ENCODE measurements around the gene KIF4A. TPM values are rescaled to one million over a fixed set of nuclear protein-coding genes. Genes with fewer than 3 reads are reported as not detected.
"Not testable (repeated sequence)": the region's sequence is repeated elsewhere in the genome, so short reads cannot be mapped to it uniquely, and the experiment has no call there.

Gene KIF4A
- total RNA-seq, 1 experiment from 2014 or later, result 52.9 TPM

- BruUV-seq (replicated peaks), result no TSS peak
- no peaks in the 10 kb centered on the region for H4K20me1 ChIP-seq (ENCODE audit: insufficient read depth)
- DNase-seq, result no peak
- H3K9me2 ChIP-seq (ENCODE audit: insufficient read depth), result no peaks in the 10 kb centered on the region
- no peaks in the 10 kb centered on the region for H3K9me3 ChIP-seq (ENCODE audit: insufficient read depth, low read depth)
- no peaks in the 10 kb centered on the region for H3K4me1 ChIP-seq (replicated peaks; ENCODE audit: insufficient read depth)
- ChIA-PET CTCF (no interaction called here), POLR2A (ENCODE audit: unreplicated experiment) (no interaction called here)
- H3K27ac ChIP-seq, result no peak within 1 kb of the TSS
- intact Hi-C loops (cut with micrococcal nuclease; ENCODE audit: unreplicated experiment), result no loop called here
- no peak within 1 kb of the TSS for H2AFZ ChIP-seq
- H3K36me3 ChIP-seq (ENCODE audit: low read depth), result no peaks in the 10 kb centered on the region
- no peaks in the 10 kb centered on the region for H3F3A ChIP-seq (ENCODE audit: insufficient read depth, low read depth)
- H3K79me2 ChIP-seq (ENCODE audit: low read depth), result no peaks in the 10 kb centered on the region
- H3K4me2 ChIP-seq, result no peak within 1 kb of the TSS
- H3K27me3 ChIP-seq (ENCODE audit: insufficient read depth, low read depth), result no peaks in the 10 kb centered on the region
- no peak within 1 kb of the TSS for H3K4me3 ChIP-seq
- TF ChIP-seq EZH2 (IDR thresholded peaks at IDR 0.05; ENCODE audit: low read depth), result no peak
These were observed 21.9 kb upstream of the KIF4A start, which contains the start of gene ARR3 for GRCh38 chrX:70268034-70268433. Gene ARR3 (plus strand): TSS chrX:70268334. CDS start chrX:70269386, 1,052 bp downstream.

GRCh38 chrX:70274029-70274428 is 15.9 kb upstream of the KIF4A start:
- POLR2A ChIA-PET (ENCODE audit: unreplicated experiment), result not testable (repeated sequence)

DNA sequence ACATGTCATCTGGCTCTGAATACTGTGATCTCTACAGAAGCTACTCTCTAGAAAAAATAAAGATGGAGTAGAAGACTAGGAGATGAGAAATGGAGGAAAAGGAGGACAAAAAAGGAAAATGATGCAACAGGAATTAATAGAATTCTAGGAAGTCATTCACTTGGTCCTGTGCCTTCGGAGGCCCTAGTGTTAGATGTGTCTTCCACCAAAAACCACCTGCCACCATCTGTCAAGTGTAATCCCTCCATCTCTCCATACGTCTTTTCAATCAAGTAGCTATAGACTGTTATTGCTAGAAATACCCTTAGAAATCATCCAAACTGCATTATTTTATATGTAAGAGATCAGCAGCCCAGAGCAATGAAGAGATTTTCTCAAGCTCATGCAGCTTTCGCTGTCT is 10.8 kb upstream of the KIF4A start:
- no peak for DNase-seq
- no peaks in the 10 kb centered on the region for H3K79me2 ChIP-seq (ENCODE audit: low read depth)
- H3K27ac ChIP-seq, result no peak overlapping the region
- H2AFZ ChIP-seq, result no peak overlapping the region
- H3K4me2 ChIP-seq, result no peak overlapping the region
- H3K36me3 ChIP-seq (ENCODE audit: low read depth), result no peaks in the 10 kb centered on the region
- POLR2A ChIA-PET (ENCODE audit: unreplicated experiment), result no interaction called here
- BruUV-seq (replicated peaks), result no TSS peak
- no peaks in the 10 kb centered on the region for H3F3A ChIP-seq (ENCODE audit: insufficient read depth, low read depth)
- TF ChIP-seq CTCF (conservative IDR thresholded peaks at IDR 0.05) (no peak), EZH2 (IDR thresholded peaks at IDR 0.05; ENCODE audit: low read depth) (no peak)
- H3K4me3 ChIP-seq, result no peak overlapping the region
- no peaks in the 10 kb centered on the region for H3K9me2 ChIP-seq (ENCODE audit: insufficient read depth)
- H3K9me3 ChIP-seq (ENCODE audit: insufficient read depth, low read depth), result no peaks in the 10 kb centered on the region
- no peaks in the 10 kb centered on the region for H4K20me1 ChIP-seq (ENCODE audit: insufficient read depth)
- H3K4me1 ChIP-seq (replicated peaks; ENCODE audit: insufficient read depth), result no peaks in the 10 kb centered on the region
- intact Hi-C loops (cut with micrococcal nuclease; ENCODE audit: unreplicated experiment), result no loop called here
- CTCF ChIA-PET, result no interaction called here
- H3K27me3 ChIP-seq (ENCODE audit: insufficient read depth, low read depth), result no peaks in the 10 kb centered on the region

More at GRCh38 chrX:70274029-70274428, 15.9 kb upstream of the KIF4A start:
- H4K20me1 ChIP-seq (ENCODE audit: insufficient read depth); H3F3A ChIP-seq (ENCODE audit: insufficient read depth, low read depth); H3K4me3 ChIP-seq; H3K9me3 ChIP-seq (ENCODE audit: insufficient read depth, low read depth); H3K27ac ChIP-seq; H3K9me2 ChIP-seq (ENCODE audit: insufficient read depth); BruUV-seq (replicated peaks); H2AFZ ChIP-seq; H3K27me3 ChIP-seq (ENCODE audit: insufficient read depth, low read depth); H3K4me2 ChIP-seq; intact Hi-C loops (cut with micrococcal nuclease; ENCODE audit: unreplicated experiment); H3K79me2 ChIP-seq (ENCODE audit: low read depth); DNase-seq; H3K4me1 ChIP-seq (replicated peaks; ENCODE audit: insufficient read depth); H3K36me3 ChIP-seq (ENCODE audit: low read depth): not testable (repeated sequence)
- CTCF ChIA-PET, result interaction anchor here (0.7 kb wide), 1 partner anchor 206 kb away, joined by 5 read pairs; no protein-coding TSS in a partner anchor

- Histone ChIP-seq H4K20me1 (ENCODE audit: insufficient read depth) (no peaks in the 10 kb centered on the region), H3K9me3 (ENCODE audit: insufficient read depth, low read depth) (no peaks in the 10 kb centered on the region), H3K79me2 (ENCODE audit: low read depth) (no peaks in the 10 kb centered on the region), H3K36me3 (ENCODE audit: low read depth) (no peaks in the 10 kb centered on the region), H3K4me3 (no peak overlapping the region), H3K4me2 (no peak overlapping the region), H3F3A (ENCODE audit: insufficient read depth, low read depth) (no peaks in the 10 kb centered on the region), H3K9me2 (ENCODE audit: insufficient read depth) (no peaks in the 10 kb centered on the region), H2AFZ (no peak overlapping the region), H3K4me1 (replicated peaks; ENCODE audit: insufficient read depth) (no peaks in the 10 kb centered on the region), H3K27me3 (ENCODE audit: insufficient read depth, low read depth) (no peaks in the 10 kb centered on the region), H3K27ac (no peak overlapping the region)
- DNase-seq, result no peak
- intact Hi-C loops (cut with micrococcal nuclease; ENCODE audit: unreplicated experiment), result no loop called here
- TF ChIP-seq EZH2 (IDR thresholded peaks at IDR 0.05; ENCODE audit: low read depth) (no peak), CTCF (conservative IDR thresholded peaks at IDR 0.05) (no peak)
- CTCF ChIA-PET, result no interaction called here
- no TSS peak for BruUV-seq (replicated peaks)
- POLR2A ChIA-PET (ENCODE audit: unreplicated experiment), result no interaction called here
These were observed 9.3 kb upstream of the KIF4A start for GRCh38 chrX:70280573-70280972.
